H1 (cell line): ENCODE results near the gene SLC12A6. TPM values are rescaled to one million over a fixed set of nuclear protein-coding genes. Genes with fewer than 3 reads are reported as not detected.

Source experiments
- GABPA ChIP-seq: IDR thresholded peaks from 2 replicates; pipeline ENCODE4 v1.6.1; 2011; ENCODE audit warnings: mild to moderate bottlenecking, low read length, moderate library complexity, borderline replicate concordance; ENCODE audit not compliant: insufficient read depth
- polyA plus RNA-seq, 7 experiments: library from polyadenylated mRNA; depleted of rRNA in 3 of 7; stranded (reverse) in 5 of 7; unstranded in 2 of 7; fragments of >200 nt in 5 of 7; fragments of 200-250 nt in 2 of 7; gene quantifications; 1 replicate in 5 of 7; 2 replicates in 1 of 7; 4 replicates in 1 of 7; pipeline versions ENCODE4 v1.2.1 to v1.2.3, GENCODE V29; 2011 to 2013; ENCODE audit warnings: missing spikeins in 2 of 7, mixed read lengths in 2 of 7
- total RNA-seq: library from RNA; stranded (reverse); fragmentation: NEBNext Ultra II Directional; extraction: Animal tissue kit (Norgen Biotek cat#: 25700); gene quantifications from 2 replicates; pipeline ENCODE4 v1.2.1, GENCODE V29; 2021

SLC12A6 gene
- total and polyA plus RNA-seq, 2 of the 8 experiments (the other 6 are each of a cell fraction or from before 2014, with no cell fraction given), result 9.2 to 11.1 TPM

GRCh38 chr15:34374816-34375215, 37.2 kb upstream of the SLC12A6 start (continued):
- TF ChIP-seq GABPA, result no peak
- TF ChIP-seq, all 59 proteins: peak for 0
